Cardiac muscle cell (in vitro differentiated cells and primary cell): Measurements from ENCODE around the gene KCNQ2. TPM values are rescaled to one million over a fixed set of nuclear protein-coding genes. Genes with fewer than 3 reads are reported as not detected.

Experiments used
- DNase-seq, 2 donors: peaks; one replicate each; pipeline versions ENCODE4 v3.0.0 to v3.0.0-alpha.2; 2010 to 2017; ENCODE audit warnings: low read depth in 1 of 2, low spot score in 1 of 2
- H3K27ac ChIP-seq: fragments of 200-600 bp; sonication (generic); 2 replicates; pipeline ENCODE4 v1.5.1; 2016
- H3K27me3 ChIP-seq: fragments of 200-600 bp; sonication (generic); 2 replicates; pipeline ENCODE4 v1.6.0; 2016; ENCODE audit warnings: control low read depth
- H3K36me3 ChIP-seq: fragments of 200-600 bp; sonication (generic); 2 replicates; pipeline ENCODE4 v1.5.1; 2016; ENCODE audit warnings: control low read depth
- H3K4me1 ChIP-seq: fragments of 200-600 bp; sonication (generic); 2 replicates; pipeline ENCODE4 v1.8.1; 2017; ENCODE audit warnings: low read depth, mild to moderate bottlenecking, mixed run types
- H3K4me3 ChIP-seq: fragments of 200-600 bp; sonication (generic); 2 replicates; pipeline ENCODE4 v1.5.1; 2016; ENCODE audit warnings: mild to moderate bottlenecking
- H3K9me3 ChIP-seq: fragments of 200-600 bp; sonication (generic); 2 replicates; pipeline ENCODE4 v1.5.1; 2017; ENCODE audit warnings: low read depth, mild to moderate bottlenecking, control low read depth
- CTCF ChIP-seq: IDR thresholded peaks from 2 replicates; pipeline ENCODE4 v1.5.1; 2012; ENCODE audit warnings: low read depth, mild to moderate bottlenecking, low read length
- polyA plus RNA-seq: library from polyadenylated mRNA; unstranded; fragments of >200 nt; fragmentation: Nextera tagmentation; extraction: Ambion mirVana; gene quantifications from 2 replicates; pipeline ENCODE4 v1.2.1, GENCODE V29; 2016
- total RNA-seq: library from RNA; depleted of rRNA; stranded (reverse); fragments of >200 nt; gene quantifications from 2 replicates; pipeline ENCODE4 v1.2.3, GENCODE V29; 2016

The KCNQ2 gene
- total and polyA plus RNA-seq, 2 experiments from 2014 or later: 13.7 to 18.6 TPM

DNA sequence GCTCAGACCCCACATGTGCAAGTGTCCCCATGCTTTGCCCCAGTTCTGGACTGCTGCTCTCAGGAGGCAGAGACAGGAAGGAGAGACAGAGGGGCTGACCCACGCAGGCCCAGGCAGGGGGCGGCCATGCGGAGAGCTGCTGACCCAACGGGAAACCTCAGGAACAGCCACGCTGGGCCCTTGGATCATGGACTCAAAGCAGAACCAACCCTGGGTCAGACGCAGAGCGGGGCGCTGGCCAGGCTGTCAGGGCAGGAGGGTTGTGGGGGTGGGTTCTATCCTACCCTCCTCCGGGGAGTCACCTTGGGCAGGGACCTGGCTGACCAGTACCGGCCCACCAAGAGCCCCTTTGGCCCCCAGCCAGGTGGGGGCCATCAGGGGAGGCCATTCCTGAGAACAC lies 2.0 kb downstream of the KCNQ2 start:
- H3K36me3 ChIP-seq: no peaks in the 10 kb centered on the region
- no peak for TF ChIP-seq CTCF
- H3K4me3 ChIP-seq: no peak overlapping the region
- H3K27ac ChIP-seq: no peak overlapping the region
- H3K27me3 ChIP-seq: peaks cover 45% of the 10 kb centered on the region
- DNase-seq: no peak
- H3K4me1 ChIP-seq: no peaks in the 10 kb centered on the region
- no peaks in the 10 kb centered on the region for H3K9me3 ChIP-seq

DNA sequence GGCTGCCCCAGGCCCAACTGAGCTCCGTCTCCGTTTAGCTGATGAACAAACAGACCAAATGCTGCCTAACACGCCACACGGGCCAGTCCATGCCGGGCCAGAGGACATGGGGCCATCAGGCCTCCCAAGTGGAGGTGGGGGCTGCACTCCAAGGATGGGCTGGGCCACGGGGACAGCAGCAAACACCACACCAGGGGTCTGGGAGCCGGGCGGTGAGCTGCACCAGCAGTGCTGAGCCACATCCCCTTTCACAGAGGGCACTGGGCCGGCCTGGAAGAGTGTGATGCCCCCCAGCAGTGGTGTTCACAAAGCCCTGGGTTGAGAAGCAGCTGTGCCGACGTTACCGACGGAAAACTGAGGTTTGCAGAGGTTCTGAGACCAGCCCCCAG lies 2.7 kb downstream of the KCNQ2 start:
- H3K9me3 ChIP-seq: no peaks in the 10 kb centered on the region
- no peaks in the 10 kb centered on the region for H3K36me3 ChIP-seq
- no peak overlapping the region for H3K4me3 ChIP-seq
- TF ChIP-seq CTCF: no peak
- peaks cover 40% of the 10 kb centered on the region for H3K27me3 ChIP-seq
- no peak overlapping the region for H3K27ac ChIP-seq
- DNase-seq: no peak
- H3K4me1 ChIP-seq: no peaks in the 10 kb centered on the region

GRCh38 chr20:63469019-63469712 lies 3.3 kb downstream of the KCNQ2 start:
- peaks cover 35% of the 10 kb centered on the region for H3K27me3 ChIP-seq
- no peak for DNase-seq
- H3K9me3 ChIP-seq: no peaks in the 10 kb centered on the region
- no peak for TF ChIP-seq CTCF
- no peak overlapping the region for H3K27ac ChIP-seq
- H3K4me1 ChIP-seq: no peaks in the 10 kb centered on the region
- no peak overlapping the region for H3K4me3 ChIP-seq
- no peaks in the 10 kb centered on the region for H3K36me3 ChIP-seq

- no peaks in the 10 kb centered on the region for H3K4me1 ChIP-seq
- TF ChIP-seq CTCF: no peak
- H3K4me3 ChIP-seq: no peak overlapping the region
- no peak for DNase-seq
- no peaks in the 10 kb centered on the region for H3K36me3 ChIP-seq
- H3K9me3 ChIP-seq: no peaks in the 10 kb centered on the region
- no peak overlapping the region for H3K27ac ChIP-seq
- H3K27me3 ChIP-seq: peaks cover 27% of the 10 kb centered on the region
Observed at GRCh38 chr20:63468421-63468820, 4.0 kb downstream of the KCNQ2 start.

GRCh38 chr20:63467294-63468083 lies 5.0 kb downstream of the KCNQ2 start:
- Histone ChIP-seq H3K27ac (no peak overlapping the region), H3K27me3 (peaks cover 22% of the 10 kb centered on the region), H3K4me3 (no peak overlapping the region), H3K4me1 (no peaks in the 10 kb centered on the region), H3K36me3 (no peaks in the 10 kb centered on the region), H3K9me3 (no peaks in the 10 kb centered on the region)
- no peak for TF ChIP-seq CTCF
- no peak for DNase-seq
